Right lobe of liver (tissue), 6 donors: Measurements from ENCODE around the gene ROGDI. TPM values are rescaled to one million over a fixed set of nuclear protein-coding genes. Genes with fewer than 3 reads are reported as not detected.
"Not testable (repeated sequence)": the region's sequence is repeated elsewhere in the genome, so short reads cannot be mapped to it uniquely, and the experiment has no call there.

Experiments used
- ATAC-seq, 4 donors: fragments of 200-7000 bp; cut with Tn5 transposase; one replicate each; pipeline ENCODE4 v1.9.1; 2020; ENCODE audit warnings: mild to moderate bottlenecking in 4 of 4, moderate library complexity in 4 of 4
- DNase-seq, 3 donors: peaks; one replicate each; pipeline ENCODE4 v3.0.0-alpha.2; 2020
- H3K27ac ChIP-seq, 3 donors: fragments of 200-600 bp; one replicate each; pipeline ENCODE4 v1.8.0; 2022
- H3K27me3 ChIP-seq, 2 donors: fragments of 200-600 bp; one replicate each; pipeline ENCODE4 v1.8.0; 2022
- H3K36me3 ChIP-seq, 4 donors: fragments of 200-600 bp; sonication (generic) in 1 of 4; one replicate each; pipeline versions ENCODE4 v1.5.1 to v1.8.0; 2017 to 2022; ENCODE audit warnings: control low read depth in 1 of 4
- H3K4me1 ChIP-seq, 4 donors: fragments of 200-600 bp; sonication (generic) in 1 of 4; one replicate each; pipeline versions ENCODE4 v1.5.1 to v1.8.0; 2017 to 2022; ENCODE audit warnings: control low read depth in 1 of 4
- H3K4me3 ChIP-seq, 3 donors: fragments of 200-600 bp; one replicate each; pipeline ENCODE4 v1.8.0; 2022
- H3K9me3 ChIP-seq, 4 donors: fragments of 200-600 bp; sonication (generic) in 1 of 4; one replicate each; pipeline versions ENCODE4 v1.5.1 to v1.8.0; 2017 to 2022; ENCODE audit warnings: control low read depth in 1 of 4
- POLR2A ChIP-seq: fragments of 450-650 bp; IDR thresholded peaks from one replicate; pipeline ENCODE4 v1.6.1; 2017; ENCODE audit warnings: antibody characterized with exemption, mild to moderate bottlenecking
- WGBS: methylation state at CpG from one replicate; pipeline ENCODE4 v1.1.6; 2018; ENCODE audit warnings: low coverage, low lambda C conversion rate; ENCODE audit not compliant: insufficient coverage; ENCODE audit errors: missing lambda C conversion rate; 5-methylcytosine and 5-hydroxymethylcytosine counted together
- intact Hi-C, 2 donors: fragments of 100-400 bp; cut with DNase I; formaldehyde crosslinking; loops; one replicate each; pipeline versions ENCODE4 v1.11.2 to v1.14.1; 2022
- total RNA-seq, 6 experiments: library from RNA; depleted of rRNA in 2 of 6; stranded (reverse); fragments of >200 nt in 2 of 6; fragmentation: NEBNext Ultra II Directional in 3 of 6; extraction: Animal tissue kit (Norgen Biotek cat#: 25700) in 3 of 6; gene quantifications; one replicate each; pipeline versions ENCODE4 v1.1.0 to v1.2.4, GENCODE V29; 2016 to 2023
- TF ChIP-seq, protein P1 (sequence below), 4 donors: fragments of 200-600 bp in 3 of 4; fragments of 450-650 bp in 1 of 4; IDR thresholded peaks; one replicate each; pipeline versions ENCODE4 v1.5.1 to v1.8.0; 2016 to 2022; ENCODE audit warnings: antibody characterized with exemption in 4 of 4, mild to moderate bottlenecking in 2 of 4
- donor health status: DM: no; HTN: yes; CAD: no.
- donor health status: DM: no; HTN: no; CAD: no.
- donor health status: DM: no; HTN: no; CAD: no.
- donor health status: DM: no; HTN: yes; CAD: no.
- donor health status: DM: no; HTN: yes; CAD: no.

ROGDI gene
- total RNA-seq, 6 experiments from 2014 or later, result 8.3 to 24.2 (median 14.0) TPM

DNA sequence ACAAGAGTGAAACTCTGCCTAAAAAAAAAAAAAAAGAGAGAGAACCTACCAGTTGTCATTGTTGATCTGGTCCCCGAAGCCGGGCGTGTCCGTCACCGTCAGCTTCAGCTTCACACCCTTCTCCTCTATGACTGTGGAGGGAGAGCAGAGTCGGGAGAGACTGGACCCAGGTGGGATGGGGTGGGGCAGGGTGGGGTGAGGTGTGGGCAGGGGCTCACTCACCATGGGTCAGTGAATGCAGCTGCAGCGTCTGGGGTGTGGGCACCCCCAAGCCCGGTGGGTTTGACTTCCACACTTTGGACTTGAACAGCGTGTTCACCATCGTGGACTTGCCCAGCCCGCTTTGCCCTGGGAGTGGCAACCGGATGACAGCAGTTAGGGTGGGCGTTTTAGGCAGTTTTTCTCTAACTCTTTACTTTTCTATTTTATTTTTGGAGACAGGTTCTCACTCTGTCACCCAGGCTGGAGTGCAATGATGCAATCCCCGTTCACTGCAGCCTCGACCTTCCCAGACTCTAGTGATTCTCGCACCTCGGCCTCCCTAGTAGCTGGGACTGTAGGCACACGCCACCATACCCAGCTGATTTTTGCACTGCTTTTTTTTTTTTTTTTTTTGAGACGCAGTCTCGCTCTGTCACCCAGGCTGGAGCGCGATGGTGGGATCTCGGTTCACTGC, 16.5 kb downstream of the ROGDI start:
- H3K4me1 ChIP-seq, result peaks cover 0 to 14% (median 0%) of the 10 kb centered on the region in 4 donors
- H3K4me3 ChIP-seq, result no peak overlapping the region
- ATAC-seq, result no peak
- H3K9me3 ChIP-seq, result no peaks in the 10 kb centered on the region
- no peak for TF ChIP-seq POLR2A
- TF ChIP-seq, protein P1, sequence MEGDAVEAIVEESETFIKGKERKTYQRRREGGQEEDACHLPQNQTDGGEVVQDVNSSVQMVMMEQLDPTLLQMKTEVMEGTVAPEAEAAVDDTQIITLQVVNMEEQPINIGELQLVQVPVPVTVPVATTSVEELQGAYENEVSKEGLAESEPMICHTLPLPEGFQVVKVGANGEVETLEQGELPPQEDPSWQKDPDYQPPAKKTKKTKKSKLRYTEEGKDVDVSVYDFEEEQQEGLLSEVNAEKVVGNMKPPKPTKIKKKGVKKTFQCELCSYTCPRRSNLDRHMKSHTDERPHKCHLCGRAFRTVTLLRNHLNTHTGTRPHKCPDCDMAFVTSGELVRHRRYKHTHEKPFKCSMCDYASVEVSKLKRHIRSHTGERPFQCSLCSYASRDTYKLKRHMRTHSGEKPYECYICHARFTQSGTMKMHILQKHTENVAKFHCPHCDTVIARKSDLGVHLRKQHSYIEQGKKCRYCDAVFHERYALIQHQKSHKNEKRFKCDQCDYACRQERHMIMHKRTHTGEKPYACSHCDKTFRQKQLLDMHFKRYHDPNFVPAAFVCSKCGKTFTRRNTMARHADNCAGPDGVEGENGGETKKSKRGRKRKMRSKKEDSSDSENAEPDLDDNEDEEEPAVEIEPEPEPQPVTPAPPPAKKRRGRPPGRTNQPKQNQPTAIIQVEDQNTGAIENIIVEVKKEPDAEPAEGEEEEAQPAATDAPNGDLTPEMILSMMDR (IDR thresholded peaks at IDR 0.05), result no peak
- H3K36me3 ChIP-seq, result no peaks in the 10 kb centered on the region
- 89% methylated on average over 12 of the region's 23 CpGs for WGBS
- no peak for DNase-seq
- no peak overlapping the region for H3K27ac ChIP-seq
- H3K27me3 ChIP-seq, result no peaks in the 10 kb centered on the region
- intact Hi-C loops, result no loop called here

DNA sequence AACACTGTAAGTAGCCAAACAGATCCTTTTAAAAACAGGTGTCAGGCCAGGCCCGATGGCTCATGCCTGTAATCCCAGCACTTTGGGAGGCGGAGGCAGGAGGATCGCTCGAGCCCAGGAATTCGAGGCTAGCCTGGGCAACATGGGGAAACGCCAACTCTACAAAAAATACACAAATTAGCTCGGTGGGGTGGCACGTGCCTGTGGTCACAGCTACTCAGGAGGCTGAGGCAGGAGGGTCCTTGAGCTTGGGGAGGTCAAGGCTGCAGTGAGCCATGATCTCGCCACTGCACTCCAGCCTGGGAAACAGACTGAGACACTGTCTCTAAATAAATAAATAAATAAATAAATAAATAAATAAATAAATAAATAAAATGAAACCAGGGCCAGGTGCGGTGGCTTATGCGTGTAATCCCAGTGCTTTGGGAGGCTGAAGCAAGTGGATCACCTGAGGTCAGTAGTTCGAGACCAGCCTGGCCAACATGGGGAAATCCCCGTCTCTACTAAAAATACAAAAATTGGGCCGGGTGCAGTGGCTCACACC, 17.9 kb downstream of the ROGDI start:
- intact Hi-C loops, H3K27me3 ChIP-seq, ATAC-seq, H3K27ac ChIP-seq, DNase-seq, H3K4me3 ChIP-seq, H3K9me3 ChIP-seq, H3K36me3 ChIP-seq: not testable (repeated sequence)
- WGBS, result 88% methylated on average over 13 of the region's 14 CpGs
- H3K4me1 ChIP-seq, result peaks cover 0 to 14% (median 0%) of the 10 kb centered on the region in 4 donors

GRCh38 chr16:4783951-4784336, 18.5 kb downstream of the ROGDI start:
- TF ChIP-seq, protein P1 (IDR thresholded peaks at IDR 0.05), result no peak
- TF ChIP-seq POLR2A, result no peak
- H3K9me3 ChIP-seq, result no peaks in the 10 kb centered on the region
- WGBS, result 80% methylated on average over 1 of the region's 16 CpGs
- H3K27me3 ChIP-seq, result no peaks in the 10 kb centered on the region
- H3K4me1 ChIP-seq, result peaks cover 0 to 12% (median 0%) of the 10 kb centered on the region in 4 donors
- no peak for DNase-seq
- H3K4me3 ChIP-seq, result no peak overlapping the region
- peak in 1 of 4 donors; percentile 18 for ATAC-seq
- intact Hi-C loops, result no loop called here
- no peak overlapping the region for H3K27ac ChIP-seq
- no peaks in the 10 kb centered on the region for H3K36me3 ChIP-seq

GRCh38 chr16:4783251-4783950, 19.0 kb downstream of the ROGDI start:
- H3K27me3 ChIP-seq, result no peaks in the 10 kb centered on the region
- ATAC-seq (peak in 1 of 4 donors; percentile 18), DNase-seq (no peak)
- TF ChIP-seq, protein P1 (IDR thresholded peaks at IDR 0.05), result no peak
- TF ChIP-seq POLR2A, result no peak
- 100% methylated on average over 2 of the region's 25 CpGs for WGBS
- intact Hi-C loops, result no loop called here
- peaks cover 0 to 6% (median 0%) of the 10 kb centered on the region in 4 donors for H3K4me1 ChIP-seq
- H3K4me3 ChIP-seq, result no peak overlapping the region
- H3K9me3 ChIP-seq, result no peaks in the 10 kb centered on the region
- H3K27ac ChIP-seq, result no peak overlapping the region
- no peaks in the 10 kb centered on the region for H3K36me3 ChIP-seq

GRCh38 chr16:4780235-4780634, 22.2 kb downstream of the ROGDI start:
- 59% methylated on average over 4 of the region's 4 CpGs for WGBS
- H3K9me3 ChIP-seq, result no peaks in the 10 kb centered on the region
- DNase-seq (no peak), ATAC-seq (no peak)
- H3K4me3 ChIP-seq, result no peak overlapping the region
- H3K36me3 ChIP-seq, result no peaks in the 10 kb centered on the region
- no peaks in the 10 kb centered on the region for H3K4me1 ChIP-seq
- intact Hi-C loops, result no loop called here
- H3K27ac ChIP-seq, result no peak overlapping the region
- no peaks in the 10 kb centered on the region for H3K27me3 ChIP-seq
- TF ChIP-seq, protein P1 (IDR thresholded peaks at IDR 0.05), result no peak
- no peak for TF ChIP-seq POLR2A
